A673 (cell line): ENCODE measurements around the gene BTBD7. TPM values are rescaled to one million over a fixed set of nuclear protein-coding genes. Genes with fewer than 3 reads are reported as not detected.

Experiments used
- BruUV-seq: library from RNA; stranded (reverse); fragments of 400-500 nt; replicated peaks from 2 replicates; lab custom pipeline; 2021; lab: Mats Ljungman, UMichigan
- CTCF ChIA-PET: fragments of 300-600 bp; sonication (Branson Sonifier 250); formaldehyde crosslinking; loops from one replicate; lab custom pipeline; 2022; ENCODE audit warnings: antibody characterized with exemption; lab: Charles Lee
- POLR2A ChIA-PET: fragments of 300-600 bp; sonication (Branson Sonifier 250); formaldehyde crosslinking; loops from one replicate; lab custom pipeline; 2022; ENCODE audit warnings: antibody characterized with exemption; ENCODE audit not compliant: low non-redundant PET; lab: Charles Lee
- DNase-seq: peaks from one replicate; pipeline ENCODE4 v3.0.0-alpha.2; 2015; ENCODE audit warnings: low spot score
- H3K27ac ChIP-seq: fragments of 200-600 bp; sonication (generic); 2 replicates; pipeline ENCODE4 v1.5.1; 2016; ENCODE audit warnings: mixed run types, low read depth, mild to moderate bottlenecking, mixed read lengths, antibody characterized with exemption, low read length; ENCODE audit not compliant: poor library complexity, severe bottlenecking
- H3K27me3 ChIP-seq: fragments of 200-600 bp; sonication (generic); replicated peaks from 2 replicates; pipeline ENCODE4 v1.6.1; 2017; ENCODE audit warnings: mixed run types, low read depth, mild to moderate bottlenecking, mixed read lengths, antibody characterized with exemption, low read length; ENCODE audit not compliant: insufficient read depth, poor library complexity
- H3K36me3 ChIP-seq: fragments of 200-600 bp; sonication (generic); 2 replicates; pipeline ENCODE4 v1.6.1; 2016; ENCODE audit warnings: mixed run types, mild to moderate bottlenecking, mixed read lengths, antibody characterized with exemption, low read length; ENCODE audit not compliant: insufficient read depth, poor library complexity, severe bottlenecking
- H3K4me1 ChIP-seq: fragments of 200-600 bp; sonication (generic); 2 replicates; pipeline ENCODE4 v1.6.1; 2017; ENCODE audit warnings: mixed run types, mild to moderate bottlenecking, mixed read lengths, antibody characterized with exemption, low read length; ENCODE audit not compliant: insufficient read depth, poor library complexity, severe bottlenecking
- H3K4me3 ChIP-seq: fragments of 200-600 bp; sonication (generic); 2 replicates; pipeline ENCODE4 v1.5.1; 2016; ENCODE audit warnings: low read depth, mixed run types, mild to moderate bottlenecking, mixed read lengths, low read length; ENCODE audit not compliant: poor library complexity, severe bottlenecking
- H3K9me3 ChIP-seq: fragments of 200-600 bp; sonication (generic); 2 replicates; pipeline ENCODE4 v1.6.1; 2016; ENCODE audit warnings: mixed run types, low read depth, mild to moderate bottlenecking, mixed read lengths, antibody characterized with exemption, low read length; ENCODE audit not compliant: poor library complexity, severe bottlenecking
- EZH2 ChIP-seq: fragments of 200-600 bp; sonication (generic); IDR thresholded peaks from 2 replicates; pipeline ENCODE4 v1.6.1; 2017; ENCODE audit warnings: borderline replicate concordance, low read depth, mild to moderate bottlenecking, mixed read lengths, antibody characterized with exemption, low read length; ENCODE audit not compliant: poor library complexity, severe bottlenecking
- intact Hi-C: fragments of 100-400 bp; cut with micrococcal nuclease; formaldehyde crosslinking; loops from one replicate; pipeline ENCODE4 v1.10.0; 2022; ENCODE audit not compliant: unreplicated experiment
- total RNA-seq: library from RNA; stranded (reverse); gene quantifications from 2 replicates; pipeline ENCODE4 v1.2.3, GENCODE V29; 2021
- TF ChIP-seq, protein P1 (sequence below): fragments of 300-800, 200-600 bp; sonication (generic); conservative IDR thresholded peaks from 2 replicates; pipeline ENCODE4 v1.5.1; 2017; ENCODE audit warnings: low read depth, mild to moderate bottlenecking, antibody characterized with exemption, low read length, moderate library complexity, mixed read lengths

BTBD7 gene
- total RNA-seq, 1 experiment from 2014 or later: 60.9 TPM

DNA sequence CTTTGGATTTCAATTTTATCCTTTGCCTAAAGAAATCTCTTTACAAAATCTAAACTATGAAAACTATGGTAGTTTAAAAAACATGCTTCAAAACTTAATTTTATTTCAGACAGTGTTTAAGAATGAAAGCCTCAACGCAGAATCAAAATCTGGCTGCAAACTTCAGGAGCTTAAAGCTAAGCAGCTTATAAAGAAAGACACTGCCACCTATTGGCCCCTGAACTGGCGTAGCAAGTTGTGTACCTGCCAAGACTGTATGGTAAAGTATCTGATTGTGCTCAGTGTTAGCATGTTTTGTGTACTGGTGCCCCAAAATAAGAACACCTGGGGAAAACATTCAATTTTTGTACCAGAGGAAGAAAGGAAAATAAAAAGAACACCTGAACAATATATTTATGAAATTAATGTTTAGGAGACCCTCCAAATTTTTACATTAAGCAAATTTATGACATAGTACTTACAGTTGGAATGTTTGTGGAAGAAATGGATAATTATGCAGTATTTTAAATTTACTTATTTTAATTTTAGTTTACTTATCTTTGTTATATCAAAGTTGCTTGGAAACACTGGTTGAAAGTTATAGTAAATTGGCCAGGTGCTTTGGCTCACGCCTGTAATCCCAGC, 113.6 kb downstream of the BTBD7 start:
- no peak overlapping the region for H3K27ac ChIP-seq
- no peaks in the 10 kb centered on the region for H3K27me3 ChIP-seq
- H3K4me3 ChIP-seq: no peak overlapping the region
- TF ChIP-seq, protein P1, sequence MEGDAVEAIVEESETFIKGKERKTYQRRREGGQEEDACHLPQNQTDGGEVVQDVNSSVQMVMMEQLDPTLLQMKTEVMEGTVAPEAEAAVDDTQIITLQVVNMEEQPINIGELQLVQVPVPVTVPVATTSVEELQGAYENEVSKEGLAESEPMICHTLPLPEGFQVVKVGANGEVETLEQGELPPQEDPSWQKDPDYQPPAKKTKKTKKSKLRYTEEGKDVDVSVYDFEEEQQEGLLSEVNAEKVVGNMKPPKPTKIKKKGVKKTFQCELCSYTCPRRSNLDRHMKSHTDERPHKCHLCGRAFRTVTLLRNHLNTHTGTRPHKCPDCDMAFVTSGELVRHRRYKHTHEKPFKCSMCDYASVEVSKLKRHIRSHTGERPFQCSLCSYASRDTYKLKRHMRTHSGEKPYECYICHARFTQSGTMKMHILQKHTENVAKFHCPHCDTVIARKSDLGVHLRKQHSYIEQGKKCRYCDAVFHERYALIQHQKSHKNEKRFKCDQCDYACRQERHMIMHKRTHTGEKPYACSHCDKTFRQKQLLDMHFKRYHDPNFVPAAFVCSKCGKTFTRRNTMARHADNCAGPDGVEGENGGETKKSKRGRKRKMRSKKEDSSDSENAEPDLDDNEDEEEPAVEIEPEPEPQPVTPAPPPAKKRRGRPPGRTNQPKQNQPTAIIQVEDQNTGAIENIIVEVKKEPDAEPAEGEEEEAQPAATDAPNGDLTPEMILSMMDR: peak; percentile 73
- no peak for TF ChIP-seq EZH2
- no TSS peak for BruUV-seq
- H3K4me1 ChIP-seq: no peaks in the 10 kb centered on the region
- CTCF ChIA-PET: interaction anchor here (0.5 to 1.0 kb wide), 9 partner anchors 12 to 750 kb away, joined by 3 to 16 read pairs (median 5); partner anchors contain the start of genes GON7 and UBR7
- peak; percentile 70 for DNase-seq
- H3K9me3 ChIP-seq: no peaks in the 10 kb centered on the region
- POLR2A ChIA-PET: no interaction called here
- intact Hi-C loops: no loop called here
- peaks cover 72% of the 10 kb centered on the region for H3K36me3 ChIP-seq

DNA sequence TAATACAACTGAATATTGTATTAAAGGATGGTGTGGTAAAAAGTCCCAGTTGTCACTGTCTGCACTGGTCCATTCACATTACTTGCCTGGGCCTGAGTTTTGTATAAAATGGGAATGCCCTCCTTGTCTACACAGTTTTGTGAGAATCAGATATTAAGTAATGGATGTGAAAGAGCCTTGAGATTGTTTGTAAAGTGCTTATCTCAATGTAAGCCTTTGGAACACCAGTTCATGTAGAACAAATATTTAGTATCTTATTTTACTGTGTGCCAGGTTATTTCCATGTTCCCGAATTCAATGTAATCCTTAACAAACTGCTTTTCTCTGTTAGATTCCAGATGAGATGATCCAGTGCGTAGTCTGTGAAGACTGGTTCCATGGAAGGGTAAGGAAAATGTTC, 118.2 kb downstream of the BTBD7 start:
- ChIA-PET CTCF (no interaction called here), POLR2A (no interaction called here)
- DNase-seq: no peak
- Histone ChIP-seq H3K9me3 (no peaks in the 10 kb centered on the region), H3K36me3 (peaks cover 64% of the 10 kb centered on the region), H3K27ac (no peak overlapping the region), H3K4me3 (no peak overlapping the region), H3K27me3 (no peaks in the 10 kb centered on the region), H3K4me1 (peaks cover 3% of the 10 kb centered on the region)
- no TSS peak for BruUV-seq
- intact Hi-C loops: no loop called here
- no peak for TF ChIP-seq EZH2
- TF ChIP-seq, protein P1: no peak

DNA sequence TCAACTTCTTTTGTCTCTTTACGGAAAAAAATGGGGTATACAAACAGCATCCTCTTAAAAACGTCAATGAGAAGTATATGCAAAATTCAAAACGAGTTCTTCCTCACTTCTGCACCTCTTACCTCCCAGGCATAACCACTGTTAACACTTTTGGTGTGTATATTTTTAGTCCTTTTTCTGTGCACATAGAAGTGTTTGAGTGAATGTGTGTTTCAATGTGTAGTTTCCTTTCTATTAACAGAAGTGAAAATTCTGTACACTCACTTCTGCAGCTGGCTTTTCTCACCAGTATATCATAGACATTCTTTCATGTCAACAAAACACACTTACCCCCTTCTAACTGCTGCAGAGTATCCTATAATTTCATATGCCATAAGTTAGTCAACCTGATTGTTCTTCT, 120.4 kb downstream of the BTBD7 start:
- peaks cover 52% of the 10 kb centered on the region for H3K36me3 ChIP-seq
- intact Hi-C loops: no loop called here
- DNase-seq: no peak
- no TSS peak for BruUV-seq
- H3K9me3 ChIP-seq: no peaks in the 10 kb centered on the region
- POLR2A ChIA-PET: no interaction called here
- CTCF ChIA-PET: no interaction called here
- H3K27ac ChIP-seq: no peak overlapping the region
- TF ChIP-seq, protein P1: no peak
- TF ChIP-seq EZH2: no peak
- peaks cover 12% of the 10 kb centered on the region for H3K4me1 ChIP-seq
- no peaks in the 10 kb centered on the region for H3K27me3 ChIP-seq
- no peak overlapping the region for H3K4me3 ChIP-seq
